ENCODE measurements around the gene GRIA4.

Gene GRIA4

GRCh38 chr11:105912666-105913065, 302.8 kb downstream of the GRIA4 start:
- DNase-seq (ENCODE audit: low read depth in 2 of 3, low spot score in 1 of 3): no peak

DNA sequence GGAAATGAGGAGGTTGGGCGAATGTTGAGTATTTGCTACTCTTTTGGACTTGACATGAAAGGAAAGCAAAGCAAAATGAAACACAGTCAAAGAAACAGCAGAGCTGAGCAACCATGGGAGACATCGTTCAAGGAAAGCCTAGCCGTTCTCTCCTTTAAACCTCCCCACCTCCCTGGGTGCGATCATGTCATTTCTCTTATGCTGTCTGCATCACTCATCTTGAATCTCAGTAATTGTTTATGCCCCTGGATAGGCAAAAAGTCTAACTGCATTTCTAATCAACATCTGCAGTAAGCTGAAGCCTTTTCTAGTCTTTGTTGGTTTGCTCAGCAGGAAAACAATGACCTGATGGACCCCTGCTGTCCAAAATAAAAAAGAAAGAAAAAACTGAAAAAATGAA, 305.1 kb downstream of the GRIA4 start:
- DNase-seq (ENCODE audit: low read depth in 2 of 3, low spot score in 1 of 3): no peak

DNA sequence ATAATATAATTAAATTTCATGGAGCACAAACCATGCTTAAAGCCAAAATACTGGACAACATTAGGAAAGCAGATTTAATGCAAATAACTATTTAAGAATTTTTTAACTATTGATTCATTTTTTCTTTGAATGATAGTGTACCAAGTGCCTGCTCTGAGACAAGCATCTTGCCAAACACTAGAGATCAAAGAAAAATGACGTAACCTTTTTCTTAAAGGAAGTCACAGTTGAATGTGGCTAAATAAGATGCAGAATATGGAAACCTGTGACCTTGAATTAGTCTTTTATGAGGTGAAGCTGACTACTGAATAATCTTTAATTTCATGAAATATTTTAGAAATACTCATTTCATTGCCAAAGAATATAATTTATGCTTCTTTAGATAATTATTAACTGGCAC, 308.2 kb downstream of the GRIA4 start:
- no peak for DNase-seq (ENCODE audit: low read depth in 2 of 3, low spot score in 1 of 3)

DNA sequence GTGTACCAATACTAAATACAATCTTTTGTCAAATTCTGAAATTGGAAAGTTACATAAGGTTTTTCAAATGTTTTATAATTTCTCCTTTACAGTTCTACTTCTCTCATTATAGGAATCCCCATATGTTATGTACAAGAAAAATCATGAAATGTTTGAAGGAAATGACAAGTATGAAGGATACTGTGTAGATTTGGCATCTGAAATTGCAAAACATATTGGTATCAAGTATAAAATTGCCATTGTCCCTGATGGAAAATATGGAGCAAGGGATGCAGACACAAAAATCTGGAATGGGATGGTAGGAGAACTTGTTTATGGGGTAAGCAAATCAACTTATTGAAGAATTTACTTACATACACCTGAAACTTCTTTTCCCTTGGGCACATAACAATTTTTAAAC, 308.7 kb downstream of the GRIA4 start:
- DNase-seq (ENCODE audit: low read depth in 2 of 3, low spot score in 1 of 3): no peak

DNA sequence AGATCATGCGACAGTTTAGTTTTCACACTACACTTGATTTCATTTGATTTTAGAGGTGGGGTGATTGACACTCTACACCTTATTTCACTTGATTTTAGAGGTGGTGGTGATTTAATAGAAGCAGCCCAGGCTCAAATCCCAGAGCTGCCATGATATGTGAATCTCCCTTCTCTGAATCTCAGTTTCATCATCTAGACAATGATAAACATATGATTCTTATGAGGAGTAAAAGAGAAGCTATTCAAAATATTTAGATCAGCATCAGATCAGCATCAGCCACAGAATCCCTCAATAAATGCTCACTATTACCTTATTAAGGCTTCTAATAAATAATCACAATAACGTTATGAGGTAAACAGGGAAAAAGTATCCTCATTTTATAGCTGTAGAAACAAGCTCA, 313.4 kb downstream of the GRIA4 start:
- no peak for DNase-seq (ENCODE audit: low read depth in 2 of 3, low spot score in 1 of 3)

DNA sequence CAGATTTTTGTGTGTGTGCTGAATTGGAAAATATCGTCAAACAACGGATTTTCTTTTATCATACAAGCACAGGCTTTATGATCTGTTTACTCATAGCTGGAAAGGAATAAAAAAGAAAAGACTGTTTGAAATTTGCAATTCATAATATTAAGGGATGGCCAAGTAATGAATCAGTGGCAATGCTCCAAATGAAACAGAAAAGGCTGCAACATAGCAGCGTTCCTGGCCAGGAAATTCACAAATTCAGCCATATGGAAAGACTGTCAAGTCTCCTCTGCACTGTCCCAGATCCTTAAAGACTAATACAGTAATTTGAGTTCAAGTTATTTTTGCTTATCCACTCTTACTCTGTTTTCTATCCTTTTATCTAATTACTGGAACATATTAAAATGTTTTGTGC, 313.9 kb downstream of the GRIA4 start:
- DNase-seq (ENCODE audit: low read depth in 2 of 3, low spot score in 1 of 3): no peak

- no peak for DNase-seq (ENCODE audit: low read depth in 2 of 3, low spot score in 1 of 3)
These were observed 319.4 kb downstream of the GRIA4 start for GRCh38 chr11:105929084-105929955.

GRCh38 chr11:105933695-105934094, 323.8 kb downstream of the GRIA4 start:
- DNase-seq (ENCODE audit: low read depth in 2 of 3, low spot score in 1 of 3): no peak

GRCh38 chr11:105935791-105936190, 325.9 kb downstream of the GRIA4 start:
- DNase-seq (ENCODE audit: low read depth in 2 of 3, low spot score in 1 of 3): no peak

GRCh38 chr11:105937331-105937730, 327.5 kb downstream of the GRIA4 start:
- DNase-seq (ENCODE audit: low read depth in 2 of 3, low spot score in 1 of 3): no peak

- no peak for DNase-seq (ENCODE audit: low read depth in 2 of 3, low spot score in 1 of 3)
These were observed 327.9 kb downstream of the GRIA4 start for GRCh38 chr11:105937738-105938137.

DNA sequence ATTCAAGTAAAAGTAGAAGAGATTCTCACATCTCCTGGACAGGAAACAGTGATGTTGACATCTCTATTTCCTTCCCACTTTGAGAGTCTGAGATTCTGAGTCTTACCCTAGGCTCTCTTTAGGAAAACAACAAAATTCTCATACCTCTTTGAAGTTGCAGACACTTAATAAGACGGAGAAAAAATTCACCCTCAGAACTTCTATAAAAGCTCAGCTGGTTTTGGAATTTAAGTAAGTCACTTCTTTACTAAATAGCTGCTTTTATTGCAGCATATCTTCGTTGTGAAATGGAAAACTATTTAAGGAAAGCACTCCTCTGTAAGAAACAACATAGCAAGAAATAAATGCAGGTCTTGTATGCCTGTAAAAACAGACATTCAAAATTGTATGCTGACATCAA, 333.0 kb downstream of the GRIA4 start:
- DNase-seq (ENCODE audit: low read depth in 2 of 3, low spot score in 1 of 3): no peak

DNA sequence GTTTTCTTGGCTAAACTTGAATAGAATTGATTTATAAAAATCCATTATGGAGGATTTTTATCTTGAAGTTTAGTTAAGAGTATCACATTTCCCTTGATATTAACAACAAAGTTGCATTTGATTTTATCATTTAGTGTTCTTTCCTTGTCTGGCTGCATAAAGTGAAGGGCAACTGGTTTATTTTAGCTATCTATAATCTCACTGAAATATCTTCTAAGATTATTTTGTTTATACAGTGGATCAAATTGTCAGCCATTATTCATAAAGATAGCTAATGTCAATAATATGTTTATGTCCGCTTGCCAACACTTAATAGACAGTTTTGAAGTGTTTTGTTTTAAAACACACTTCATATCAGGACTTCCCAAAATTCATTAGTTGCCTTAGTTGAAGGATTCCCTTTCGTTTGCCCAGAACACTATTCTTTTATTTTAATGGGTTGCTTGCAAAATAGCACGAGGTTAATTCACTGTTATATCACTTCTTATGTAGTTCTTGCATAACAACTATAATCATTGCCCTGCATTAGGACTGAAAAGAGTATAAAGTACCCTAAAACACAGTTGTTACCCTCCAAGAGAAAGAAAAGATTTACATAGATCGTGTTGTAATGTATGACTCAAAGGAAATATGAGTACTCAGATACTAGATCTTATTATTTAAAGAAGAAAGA, 339.2 kb downstream of the GRIA4 start:
- DNase-seq (ENCODE audit: low read depth in 2 of 3, low spot score in 1 of 3): no peak

DNA sequence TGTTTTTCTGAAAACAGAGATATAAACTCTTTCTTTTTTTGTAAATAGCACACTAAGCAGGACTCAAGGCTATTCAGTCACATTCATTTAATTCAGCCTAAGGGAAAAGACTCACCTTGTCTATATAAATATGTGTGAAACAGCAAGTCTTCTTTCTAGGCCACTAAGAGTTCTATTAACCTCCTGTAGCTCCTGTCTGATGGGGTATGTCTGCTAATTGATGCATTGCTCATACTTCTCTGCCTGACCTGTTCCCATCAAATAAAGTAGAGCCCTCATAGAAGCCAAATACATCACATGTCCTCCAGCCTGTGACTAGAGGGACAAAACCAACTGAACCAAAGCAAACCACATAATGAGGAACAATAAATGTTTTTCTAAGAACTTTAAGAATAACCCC, 344.0 kb downstream of the GRIA4 start:
- DNase-seq (ENCODE audit: low read depth in 2 of 3, low spot score in 1 of 3): no peak

DNA sequence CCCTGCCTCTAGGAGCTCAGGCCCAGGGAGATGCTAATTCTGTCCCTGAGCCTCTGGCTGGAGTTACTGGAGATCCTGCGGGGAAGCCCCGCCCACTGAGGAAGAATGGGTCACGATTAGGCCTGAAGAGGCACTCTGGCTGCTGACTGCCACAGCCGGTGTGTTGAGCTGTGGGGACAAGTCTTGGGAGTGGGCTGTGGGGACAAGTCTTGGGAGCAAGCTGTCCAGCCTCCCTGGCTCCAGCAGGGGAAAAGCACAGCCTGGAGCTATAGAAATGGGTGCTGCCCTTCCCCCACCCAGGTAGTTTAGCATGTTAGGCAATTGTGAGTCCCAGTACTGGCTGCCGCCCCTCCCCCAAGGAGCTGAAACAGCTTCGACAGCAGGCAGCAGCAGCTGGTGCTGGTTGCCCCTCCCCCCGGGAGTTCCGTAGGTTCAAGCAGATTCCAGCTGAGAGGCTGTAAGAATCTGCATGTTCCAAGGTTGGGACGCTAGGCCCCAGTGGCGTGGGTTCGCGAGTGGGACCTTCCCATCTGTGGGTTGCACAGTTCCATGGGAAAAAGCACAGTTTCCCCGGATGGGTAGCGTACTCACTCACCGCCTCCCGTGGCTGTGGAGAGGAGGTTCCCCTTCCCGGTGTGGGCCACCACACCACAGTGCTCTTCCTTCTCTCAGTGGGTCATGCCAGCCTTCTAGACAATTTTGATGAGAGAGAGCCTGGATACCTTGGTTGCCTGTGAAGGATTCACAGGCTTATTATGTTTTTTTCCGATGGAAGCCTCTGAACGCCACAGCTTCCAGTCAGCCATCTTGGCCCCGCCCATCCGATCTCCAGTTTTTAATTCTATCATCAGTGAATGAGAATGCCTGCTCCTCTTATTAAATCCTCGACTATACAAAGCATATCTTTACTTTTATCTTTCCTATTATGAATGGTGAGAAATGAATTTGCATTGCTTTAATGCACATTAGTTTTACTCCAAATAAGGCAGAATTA, 350.7 kb downstream of the GRIA4 start:
- no peak for DNase-seq (ENCODE audit: low read depth in 2 of 3, low spot score in 1 of 3)

DNA sequence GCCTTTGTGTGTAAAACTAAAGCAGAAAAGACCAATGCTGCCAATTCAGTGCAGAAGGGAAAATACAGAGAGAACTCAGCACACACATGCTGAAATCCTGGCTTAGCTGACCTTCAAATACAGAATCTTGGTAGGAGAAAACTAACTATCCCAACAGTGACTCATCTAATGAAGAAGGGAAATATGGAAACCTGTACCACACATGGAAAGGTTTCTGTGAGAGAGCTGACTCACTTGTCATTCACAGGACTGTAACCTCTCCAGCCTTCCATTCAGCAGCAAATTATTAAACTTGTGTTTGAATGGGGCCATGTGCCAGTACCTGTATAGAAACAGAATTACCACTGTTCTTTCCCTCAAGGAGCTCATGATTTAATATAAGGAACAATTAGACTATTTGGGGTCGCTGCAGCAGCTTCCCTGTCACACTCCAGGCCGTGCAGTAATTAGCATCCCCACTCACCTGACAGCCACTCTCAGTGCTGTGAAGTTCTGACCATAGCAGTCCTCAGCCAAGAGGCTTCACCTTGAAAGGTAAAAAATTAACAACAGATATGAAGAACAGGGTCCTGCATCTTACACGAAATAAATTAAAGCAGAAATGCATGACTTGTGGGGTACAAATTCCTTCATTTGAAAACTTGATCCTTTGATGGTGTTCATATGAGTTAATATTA, 358.3 kb downstream of the GRIA4 start:
- DNase-seq (ENCODE audit: low read depth in 2 of 3, low spot score in 1 of 3): no peak

- no peak for DNase-seq (ENCODE audit: low read depth in 2 of 3, low spot score in 1 of 3)
These were observed 359.9 kb downstream of the GRIA4 start for GRCh38 chr11:105969756-105970155.

DNA sequence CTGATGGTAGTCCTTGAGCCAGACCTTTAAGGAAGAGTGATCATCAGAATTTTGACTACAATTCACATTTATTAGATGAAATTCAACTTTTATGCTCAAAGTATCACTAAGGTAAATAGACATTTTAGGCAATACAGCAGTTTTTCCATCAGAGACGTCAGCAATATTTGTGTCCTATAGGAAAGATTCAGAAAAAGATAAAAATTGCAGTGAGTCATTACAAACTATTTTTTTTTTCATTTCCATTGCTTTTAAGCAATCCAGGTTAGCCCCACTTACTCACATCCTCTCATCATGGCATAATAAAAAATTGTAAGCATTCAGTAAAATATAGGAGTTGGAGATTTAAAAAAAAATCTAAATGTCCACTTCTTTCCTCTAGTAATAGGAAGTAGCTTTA, 365.3 kb downstream of the GRIA4 start:
- DNase-seq (ENCODE audit: low read depth in 2 of 3, low spot score in 1 of 3): no peak

GRCh38 chr11:105979997-105980703, 370.3 kb downstream of the GRIA4 start:
- DNase-seq (ENCODE audit: low read depth in 2 of 3, low spot score in 1 of 3): no peak

GRCh38 chr11:105986554-105986953, 376.7 kb downstream of the GRIA4 start:
- DNase-seq (ENCODE audit: low read depth in 2 of 3, low spot score in 1 of 3): no peak
